Kidney (tissue), 14 donors: ENCODE data around the gene GRB7. TPM values are rescaled to one million over a fixed set of nuclear protein-coding genes. Genes with fewer than 3 reads are reported as not detected.

Experiments
- DNase-seq, 5 donors: peaks; one replicate each; pipeline ENCODE4 v3.0.0-alpha.2; 2013 to 2020
- FAIRE-seq: peaks from 2 replicates; lab custom pipeline; 2012; peaks lifted over from hg19 to GRCh38; lab: Jason Lieb, UNC
- H3K27ac ChIP-seq, 2 donors: one replicate each; pipeline ENCODE4 v1.7.0; 2013; ENCODE audit warnings: low read depth in 2 of 2, low read length in 2 of 2, inconsistent platforms in 1 of 2
- H3K27me3 ChIP-seq: one replicate; pipeline ENCODE4 v1.7.1; 2013; ENCODE audit warnings: low read length, inconsistent platforms; ENCODE audit not compliant: control insufficient read depth, insufficient read depth
- H3K36me3 ChIP-seq, 3 donors: one replicate each; pipeline versions ENCODE4 v1.7.0 to v1.7.1; 2013; ENCODE audit warnings: low read length in 3 of 3, control low read depth in 1 of 3, inconsistent platforms in 1 of 3; ENCODE audit not compliant: insufficient read depth in 3 of 3, control insufficient read depth in 2 of 3
- H3K4me1 ChIP-seq, 3 donors: one replicate each; pipeline versions ENCODE4 v1.7.0 to v1.7.1; 2013; ENCODE audit warnings: low read length in 3 of 3, inconsistent platforms in 1 of 3, low read depth in 1 of 3; ENCODE audit not compliant: control insufficient read depth in 2 of 3, insufficient read depth in 2 of 3
- H3K4me3 ChIP-seq, 3 donors: one replicate each; pipeline versions ENCODE4 v1.7.0 to v1.8.1; 2013; ENCODE audit warnings: low read length in 3 of 3, control low read depth in 1 of 3, inconsistent platforms in 1 of 3
- H3K9ac ChIP-seq, 3 donors: one replicate each; pipeline versions ENCODE4 v1.7.0 to v1.7.1; 2013; ENCODE audit warnings: low read length in 3 of 3, control low read depth in 1 of 3, inconsistent platforms in 1 of 3
- H3K9me3 ChIP-seq, 3 donors: one replicate each; pipeline versions ENCODE4 v1.7.0 to v1.7.1; 2013; ENCODE audit warnings: low read length in 3 of 3, control low read depth in 1 of 3, inconsistent platforms in 1 of 3; ENCODE audit not compliant: control insufficient read depth in 2 of 3, insufficient read depth in 1 of 3
- intact Hi-C: fragments of 100-400 bp; cut with DNase I; formaldehyde crosslinking; loops from one replicate; pipeline ENCODE4 v1.11.1; 2022
- polyA plus RNA-seq: library from polyadenylated mRNA; stranded (reverse); fragments of 350-450 nt; fragmentation: Illumina TruSeq; extraction: RNeasy Lipid Tissue Mini Kit (QIAGEN cat#74804); gene quantifications from one replicate; pipeline ENCODE4 v1.2.3, GENCODE V29; 2014; ENCODE audit warnings: low read depth, low replicate concordance; ENCODE audit not compliant: insufficient read depth
- total RNA-seq: library from RNA; stranded (reverse); fragmentation: NEBNext Ultra II Directional; extraction: Animal tissue kit (Norgen Biotek cat#: 25700); gene quantifications from one replicate; pipeline ENCODE4 v1.2.1, GENCODE V29; 2021
- TF ChIP-seq, protein P1 (sequence below): IDR thresholded peaks from 3 replicates; pipeline ENCODE4 v1.5.1; 2012; ENCODE audit warnings: mild to moderate bottlenecking, moderate library complexity, borderline replicate concordance; ENCODE audit not compliant: insufficient read depth; ENCODE audit errors: extremely low read depth
- donor health status: control.
- donor health status: control.
- donor health status: control.
- donor health status: control.
- donor health status: control.
- donor health status: DM: yes; HTN: yes; CAD: no.
- donor health status: Normal renal cell carcinoma (clear cell type).

GRB7 gene
- total and polyA plus RNA-seq, 2 donors from 2014 or later, result 20.9 to 72.5 TPM

DNA sequence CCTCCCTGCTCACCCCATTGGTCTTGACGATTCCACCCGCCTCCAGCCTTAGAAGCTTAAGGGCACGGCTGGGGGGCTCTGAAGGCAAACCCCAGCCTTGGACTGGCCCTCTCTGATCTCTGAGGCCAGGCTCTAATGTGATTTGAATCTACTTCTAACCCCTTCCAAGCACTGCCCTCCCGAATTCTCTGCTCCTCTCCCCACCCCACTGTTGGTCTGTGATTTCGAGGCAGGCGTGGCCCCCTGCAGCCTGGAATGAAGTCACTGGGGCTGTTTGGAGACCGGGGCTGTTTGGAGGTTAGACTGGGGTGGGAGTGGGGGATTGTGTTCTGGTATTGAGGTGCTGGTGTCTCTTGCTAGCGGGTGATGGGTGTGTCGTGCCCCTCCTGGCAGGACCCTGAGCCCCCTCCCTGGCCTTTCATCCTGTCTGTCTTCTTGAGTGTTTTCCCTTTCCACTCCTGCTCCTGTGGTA, 2.2 kb downstream of the GRB7 start:
- DNase-seq, result peak in 2 of 5 donors; percentile 41 to 54
- intact Hi-C loops, result no loop called here
- H3K9ac ChIP-seq, result peak overlapping the region; percentile 18 to 95 (median 71)
- TF ChIP-seq, protein P1, sequence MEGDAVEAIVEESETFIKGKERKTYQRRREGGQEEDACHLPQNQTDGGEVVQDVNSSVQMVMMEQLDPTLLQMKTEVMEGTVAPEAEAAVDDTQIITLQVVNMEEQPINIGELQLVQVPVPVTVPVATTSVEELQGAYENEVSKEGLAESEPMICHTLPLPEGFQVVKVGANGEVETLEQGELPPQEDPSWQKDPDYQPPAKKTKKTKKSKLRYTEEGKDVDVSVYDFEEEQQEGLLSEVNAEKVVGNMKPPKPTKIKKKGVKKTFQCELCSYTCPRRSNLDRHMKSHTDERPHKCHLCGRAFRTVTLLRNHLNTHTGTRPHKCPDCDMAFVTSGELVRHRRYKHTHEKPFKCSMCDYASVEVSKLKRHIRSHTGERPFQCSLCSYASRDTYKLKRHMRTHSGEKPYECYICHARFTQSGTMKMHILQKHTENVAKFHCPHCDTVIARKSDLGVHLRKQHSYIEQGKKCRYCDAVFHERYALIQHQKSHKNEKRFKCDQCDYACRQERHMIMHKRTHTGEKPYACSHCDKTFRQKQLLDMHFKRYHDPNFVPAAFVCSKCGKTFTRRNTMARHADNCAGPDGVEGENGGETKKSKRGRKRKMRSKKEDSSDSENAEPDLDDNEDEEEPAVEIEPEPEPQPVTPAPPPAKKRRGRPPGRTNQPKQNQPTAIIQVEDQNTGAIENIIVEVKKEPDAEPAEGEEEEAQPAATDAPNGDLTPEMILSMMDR, result no peak
- no peaks in the 10 kb centered on the region for H3K27me3 ChIP-seq
- peaks cover 0 to 28% (median 9%) of the 10 kb centered on the region in 3 donors for H3K36me3 ChIP-seq
- H3K4me3 ChIP-seq, result peak overlapping the region; percentile 53 to 84 (median 66)
- peaks cover 0 to 14% (median 7%) of the 10 kb centered on the region in 3 donors for H3K4me1 ChIP-seq
- H3K27ac ChIP-seq, result peak overlapping the region; percentile 94 to 96
- FAIRE-seq, result no peak
- no peaks in the 10 kb centered on the region for H3K9me3 ChIP-seq

DNA sequence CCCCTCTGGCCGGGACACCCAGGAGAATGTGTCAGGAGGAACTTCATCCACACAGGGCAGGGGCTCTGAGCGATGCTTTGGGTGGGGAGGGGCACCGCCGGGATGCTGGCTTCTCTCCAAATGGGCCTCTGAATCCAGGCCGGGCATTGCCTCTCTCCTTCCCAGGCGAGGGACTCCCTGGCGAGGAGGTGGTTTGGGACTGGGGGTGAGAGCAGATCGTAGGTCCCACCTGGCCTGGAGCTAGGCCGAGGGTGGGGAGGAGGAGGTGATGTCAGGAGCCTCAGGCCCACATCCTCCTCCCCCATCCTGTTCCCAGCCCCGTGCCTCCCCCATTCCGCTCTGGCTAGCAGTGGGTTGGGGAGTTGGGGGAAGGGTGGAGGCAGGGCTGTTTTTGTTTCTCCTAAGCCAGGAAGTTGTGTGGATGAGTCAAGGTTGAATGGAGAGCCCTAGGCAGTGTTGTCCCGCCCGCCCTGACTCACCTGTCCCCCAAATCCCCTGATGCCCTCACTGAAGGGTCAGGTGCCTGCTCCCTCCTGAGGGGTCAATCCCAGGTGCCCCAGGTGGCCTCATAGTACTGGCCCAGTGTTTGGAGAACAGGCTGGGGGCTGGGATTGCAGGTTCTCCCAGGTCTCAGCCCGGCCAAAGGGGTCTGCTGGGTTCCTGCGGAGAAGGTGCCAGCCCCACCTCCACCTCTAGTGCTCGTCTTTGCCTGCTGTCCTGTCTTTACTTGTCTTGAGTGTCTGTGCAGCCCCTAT, 2.8 kb downstream of the GRB7 start:
- DNase-seq, result peak; percentile 84 to 94 (median 91)
- H3K36me3 ChIP-seq, result peaks cover 0 to 33% (median 11%) of the 10 kb centered on the region in 3 donors
- no peaks in the 10 kb centered on the region for H3K9me3 ChIP-seq
- intact Hi-C loops, result no loop called here
- no peak for FAIRE-seq
- H3K4me1 ChIP-seq, result peaks cover 0 to 14% (median 7%) of the 10 kb centered on the region in 3 donors
- H3K27ac ChIP-seq, result peak overlapping the region; percentile 94 to 96
- H3K27me3 ChIP-seq, result no peaks in the 10 kb centered on the region
- TF ChIP-seq, protein P1, result no peak
- H3K9ac ChIP-seq, result peak overlapping the region in 2 of 3 donors; percentile 71 to 95
- H3K4me3 ChIP-seq, result peak overlapping the region; percentile 53 to 84 (median 66)

DNA sequence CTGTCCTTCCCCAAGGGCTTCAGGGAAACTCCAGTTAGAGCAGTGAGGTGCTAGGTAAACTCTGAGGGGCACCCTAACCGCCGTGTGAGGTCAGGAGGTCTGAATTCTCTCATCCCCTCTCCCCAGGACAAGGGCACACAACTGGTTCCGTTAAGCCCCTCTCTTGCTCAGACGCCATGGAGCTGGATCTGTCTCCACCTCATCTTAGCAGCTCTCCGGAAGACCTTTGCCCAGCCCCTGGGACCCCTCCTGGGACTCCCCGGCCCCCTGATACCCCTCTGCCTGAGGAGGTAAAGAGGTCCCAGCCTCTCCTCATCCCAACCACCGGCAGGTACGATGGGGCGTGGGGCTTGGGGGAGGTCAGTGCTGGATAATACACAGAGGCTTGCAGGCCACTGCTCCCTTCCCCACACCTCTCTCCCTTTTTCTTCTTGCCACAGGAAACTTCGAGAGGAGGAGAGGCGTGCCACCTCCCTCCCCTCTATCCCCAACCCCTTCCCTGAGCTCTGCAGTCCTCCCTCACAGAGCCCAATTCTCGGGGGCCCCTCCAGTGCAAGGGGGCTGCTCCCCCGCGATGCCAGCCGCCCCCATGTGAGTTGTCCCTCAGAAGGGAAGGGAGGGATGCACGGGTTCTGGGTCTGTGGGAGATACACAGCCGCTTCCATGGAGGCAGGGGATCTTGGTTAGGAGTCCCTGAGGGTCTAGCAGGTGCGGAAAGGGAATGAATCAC, 4.6 kb downstream of the GRB7 start:
- DNase-seq, result peak in 1 of 5 donors; percentile 52
- Histone ChIP-seq H3K9ac (no peak overlapping the region), H3K27me3 (no peaks in the 10 kb centered on the region), H3K4me3 (no peak overlapping the region), H3K4me1 (peaks cover 0 to 8% (median 0%) of the 10 kb centered on the region in 3 donors), H3K9me3 (no peaks in the 10 kb centered on the region), H3K36me3 (peaks cover 0 to 41% (median 11%) of the 10 kb centered on the region in 3 donors), H3K27ac (no peak overlapping the region)
- intact Hi-C loops, result no loop called here
- no peak for FAIRE-seq
- TF ChIP-seq, protein P1, result no peak
